Neuronal stem cell (in vitro differentiated cells): ENCODE results near the gene DMRTB1.

ENCODE experiments used
- DNase-seq: peaks from one replicate; pipeline ENCODE4 v3.0.0-alpha.2; 2013; ENCODE audit warnings: low spot score
- H2AFZ ChIP-seq: one replicate; pipeline ENCODE4 v1.6.1; 2013; ENCODE audit warnings: mild to moderate bottlenecking, low read length, inconsistent platforms
- H2AK5ac ChIP-seq: 2 replicates; pipeline ENCODE4 v1.6.1; 2013; ENCODE audit warnings: low read depth, mild to moderate bottlenecking, inconsistent platforms, low read length, moderate library complexity, mixed read lengths
- H2BK120ac ChIP-seq: 2 replicates; pipeline ENCODE4 v1.6.1; 2013; ENCODE audit warnings: low read depth, mild to moderate bottlenecking, inconsistent platforms, low read length, moderate library complexity, mixed read lengths
- H2BK12ac ChIP-seq: one replicate; pipeline ENCODE4 v1.6.1; 2013; ENCODE audit warnings: low read length, inconsistent platforms
- H2BK15ac ChIP-seq: 2 replicates; pipeline ENCODE4 v1.6.1; 2013; ENCODE audit warnings: mild to moderate bottlenecking, low read length, inconsistent platforms, mixed read lengths
- H2BK5ac ChIP-seq: one replicate; pipeline ENCODE4 v1.6.1; 2013; ENCODE audit warnings: inconsistent platforms, mild to moderate bottlenecking, low read length, moderate library complexity
- H3K14ac ChIP-seq: one replicate; pipeline ENCODE4 v1.6.1; 2013; ENCODE audit warnings: low read length, inconsistent platforms
- H3K18ac ChIP-seq: 2 replicates; pipeline ENCODE4 v1.6.1; 2013; ENCODE audit warnings: low read length, inconsistent platforms
- H3K23ac ChIP-seq: 2 replicates; pipeline ENCODE4 v1.6.1; 2013; ENCODE audit warnings: low read depth, mild to moderate bottlenecking, mixed read lengths, low read length, inconsistent platforms; ENCODE audit not compliant: poor library complexity
- H3K27ac ChIP-seq: replicated peaks from 3 replicates; pipeline ENCODE4 v1.5.1; 2013; ENCODE audit warnings: low read length, inconsistent platforms
- H3K27me3 ChIP-seq, 3 experiments: 2 replicates each; pipeline ENCODE4 v1.6.1; 2013; ENCODE audit warnings: low read length in 3 of 3, mild to moderate bottlenecking in 2 of 3, inconsistent platforms in 1 of 3, low read depth in 1 of 3, mixed read lengths in 1 of 3, moderate library complexity in 1 of 3; ENCODE audit not compliant: control insufficient read depth in 3 of 3, insufficient read depth in 3 of 3
- H3K36me3 ChIP-seq, 2 donors: replicated peaks in 1 of 2; 2 replicates each; pipeline ENCODE4 v1.6.1; 2013; ENCODE audit warnings: low read length in 2 of 2; ENCODE audit not compliant: control insufficient read depth in 2 of 2, insufficient read depth in 2 of 2
- H3K4ac ChIP-seq: 2 replicates; pipeline ENCODE4 v1.6.1; 2013; ENCODE audit warnings: inconsistent platforms, mild to moderate bottlenecking, low read length, moderate library complexity
- H3K4me1 ChIP-seq, 2 donors: 1 replicate in 1 of 2; 2 replicates in 1 of 2; pipeline ENCODE4 v1.6.1; 2013; ENCODE audit warnings: low read length in 2 of 2, low read depth in 1 of 2; ENCODE audit not compliant: control insufficient read depth in 2 of 2, insufficient read depth in 1 of 2
- H3K4me2 ChIP-seq: one replicate; pipeline ENCODE4 v1.6.1; 2013; ENCODE audit warnings: mild to moderate bottlenecking, low read length, inconsistent platforms; ENCODE audit not compliant: insufficient read depth, poor library complexity, severe bottlenecking
- H3K4me3 ChIP-seq, 2 donors: 2 replicates each; pipeline ENCODE4 v1.5.1; 2013; ENCODE audit warnings: low read length in 2 of 2, mild to moderate bottlenecking in 2 of 2, inconsistent platforms in 1 of 2, moderate library complexity in 1 of 2
- H3K79me1 ChIP-seq: one replicate; pipeline ENCODE4 v1.6.1; 2013; ENCODE audit warnings: low read depth, mild to moderate bottlenecking, inconsistent platforms, low read length, moderate library complexity
- H3K9ac ChIP-seq: one replicate; pipeline ENCODE4 v1.6.1; 2013; ENCODE audit warnings: mild to moderate bottlenecking, low read depth, low read length, inconsistent platforms; ENCODE audit not compliant: poor library complexity
- H3K9me3 ChIP-seq, 2 donors: replicated peaks in 1 of 2; 2 replicates each; pipeline versions ENCODE3 to v1.6.1; 2013; ENCODE audit warnings: low read length in 2 of 2, mild to moderate bottlenecking in 2 of 2, inconsistent platforms in 1 of 2, low read depth in 1 of 2, mixed read lengths in 1 of 2, moderate library complexity in 1 of 2; ENCODE audit not compliant: control insufficient read depth in 2 of 2, insufficient read depth in 1 of 2
- H4K8ac ChIP-seq: one replicate; pipeline ENCODE4 v1.6.1; 2013; ENCODE audit warnings: low read depth, mild to moderate bottlenecking, inconsistent platforms, low read length, moderate library complexity
- H4K91ac ChIP-seq: one replicate; pipeline ENCODE4 v1.6.1; 2013; ENCODE audit warnings: low read length, low read depth, mild to moderate bottlenecking, inconsistent platforms; ENCODE audit not compliant: poor library complexity
- WGBS, 2 donors: extraction: QIAGEN DNeasy Blood & Tissue Kit; methylation state at CpG; one replicate each; pipeline ENCODE4 v1.1.7; 2013; ENCODE audit warnings: missing lambda C conversion rate in 2 of 2, mixed read lengths in 1 of 2; ENCODE audit not compliant: insufficient read length in 2 of 2, insufficient replicate concordance in 1 of 2; ENCODE audit errors: extremely low coverage in 2 of 2; 5-methylcytosine and 5-hydroxymethylcytosine counted together

The DMRTB1 gene

GRCh38 chr1:53470584-53470983 lies 11.4 kb downstream of the DMRTB1 start:
- Histone ChIP-seq H3K23ac (no peak overlapping the region), H4K91ac (no peak overlapping the region), H2AFZ (peak overlapping the region; percentile 66), H2BK12ac (no peak overlapping the region), H3K9ac (no peak overlapping the region), H3K9me3 (no peaks in the 10 kb centered on the region), H2BK15ac (peak overlapping the region; percentile 33), H4K8ac (no peak overlapping the region), H3K36me3 (no peaks in the 10 kb centered on the region), H2BK120ac (no peak overlapping the region), H3K4me2 (peak overlapping the region; percentile 29), H3K27ac (no peak overlapping the region), H3K4ac (no peak overlapping the region), H2AK5ac (no peak overlapping the region), H3K27me3 (peaks cover 0 to 12% (median 0%) of the 10 kb centered on the region in 3 experiments), H3K4me3 (peak overlapping the region in 1 of 2 donors; percentile 27), H2BK5ac (no peak overlapping the region), H3K14ac (no peak overlapping the region), H3K18ac (peak overlapping the region; percentile 57), H3K79me1 (no peaks in the 10 kb centered on the region), H3K4me1 (peaks cover 6 to 8% of the 10 kb centered on the region in 2 donors)
- WGBS, 2 donors = no CpG with 5 or more reads among the region's 19 CpGs
- DNase-seq = no peak

- no peak overlapping the region for H3K4ac ChIP-seq
- peak overlapping the region; percentile 12 for H2BK15ac ChIP-seq
- H3K4me2 ChIP-seq = no peak overlapping the region
- H4K8ac ChIP-seq = no peak overlapping the region
- no peaks in the 10 kb centered on the region for H3K79me1 ChIP-seq
- H2BK12ac ChIP-seq = no peak overlapping the region
- peaks cover 6 to 9% of the 10 kb centered on the region in 2 donors for H3K4me1 ChIP-seq
- no peak overlapping the region for H3K9ac ChIP-seq
- no peak overlapping the region for H2BK120ac ChIP-seq
- no peak overlapping the region for H3K27ac ChIP-seq
- H3K18ac ChIP-seq = no peak overlapping the region
- H2AFZ ChIP-seq = no peak overlapping the region
- no peaks in the 10 kb centered on the region for H3K36me3 ChIP-seq
- no peak overlapping the region for H2AK5ac ChIP-seq
- no peak overlapping the region for H2BK5ac ChIP-seq
- DNase-seq = no peak
- no peak overlapping the region for H3K23ac ChIP-seq
- H3K27me3 ChIP-seq = peaks cover 0 to 12% (median 0%) of the 10 kb centered on the region in 3 experiments
- no peaks in the 10 kb centered on the region for H3K9me3 ChIP-seq
- H4K91ac ChIP-seq = no peak overlapping the region
- no CpG with 5 or more reads among the region's 9 CpGs for WGBS, 2 donors
- H3K14ac ChIP-seq = no peak overlapping the region
- peak overlapping the region in 1 of 2 donors; percentile 27 for H3K4me3 ChIP-seq
These were observed 11.8 kb downstream of the DMRTB1 start for GRCh38 chr1:53471000-53471399.

- H3K9ac ChIP-seq = no peak overlapping the region
- H3K36me3 ChIP-seq = no peaks in the 10 kb centered on the region
- no peak overlapping the region for H2BK12ac ChIP-seq
- no peak overlapping the region for H2BK15ac ChIP-seq
- peaks cover 0 to 8% (median 0%) of the 10 kb centered on the region in 3 experiments for H3K27me3 ChIP-seq
- H3K4me3 ChIP-seq = no peak overlapping the region
- DNase-seq = no peak
- H3K14ac ChIP-seq = no peak overlapping the region
- H3K27ac ChIP-seq = no peak overlapping the region
- H3K4me1 ChIP-seq = peaks cover 6 to 10% of the 10 kb centered on the region in 2 donors
- H3K4me2 ChIP-seq = no peak overlapping the region
- H2AK5ac ChIP-seq = no peak overlapping the region
- no CpG with 5 or more reads among the region's 3 CpGs for WGBS, 2 donors
- H3K23ac ChIP-seq = no peak overlapping the region
- no peaks in the 10 kb centered on the region for H3K79me1 ChIP-seq
- H3K18ac ChIP-seq = no peak overlapping the region
- H2BK120ac ChIP-seq = no peak overlapping the region
- H3K4ac ChIP-seq = no peak overlapping the region
- H2BK5ac ChIP-seq = no peak overlapping the region
- H4K91ac ChIP-seq = no peak overlapping the region
- H2AFZ ChIP-seq = no peak overlapping the region
- H4K8ac ChIP-seq = no peak overlapping the region
- no peaks in the 10 kb centered on the region for H3K9me3 ChIP-seq
These were observed 14.3 kb downstream of the DMRTB1 start for GRCh38 chr1:53473463-53473862.

GRCh38 chr1:53475664-53476063 lies 16.5 kb downstream of the DMRTB1 start:
- Histone ChIP-seq H3K4me1 (peaks cover 2 to 4% of the 10 kb centered on the region in 2 donors), H3K4ac (no peak overlapping the region), H3K9me3 (no peaks in the 10 kb centered on the region), H3K23ac (no peak overlapping the region), H2AFZ (no peak overlapping the region), H2BK5ac (no peak overlapping the region), H3K27ac (no peak overlapping the region), H2AK5ac (no peak overlapping the region), H4K8ac (no peak overlapping the region), H3K27me3 (peaks cover 0 to 8% (median 0%) of the 10 kb centered on the region in 3 experiments), H2BK15ac (no peak overlapping the region), H3K14ac (no peak overlapping the region), H3K79me1 (no peaks in the 10 kb centered on the region), H2BK12ac (no peak overlapping the region), H3K18ac (no peak overlapping the region), H3K4me3 (no peak overlapping the region), H3K4me2 (no peak overlapping the region), H3K36me3 (no peaks in the 10 kb centered on the region), H4K91ac (no peak overlapping the region), H3K9ac (no peak overlapping the region), H2BK120ac (no peak overlapping the region)
- DNase-seq = no peak
- no CpG with 5 or more reads among the region's 7 CpGs for WGBS, 2 donors
